ENCODE results near the gene RAMP2. TPM values are rescaled to one million over a fixed set of nuclear protein-coding genes. Genes with fewer than 3 reads are reported as not detected.

RAMP2 gene
- total and polyA plus RNA-seq, 2 of the 13 experiments (the other 11 are each of a cell fraction or from before 2014, with no cell fraction given) = 1.4 to 5.2 TPM

GRCh38 chr17:42773290-42774035 is 12.4 kb downstream of the RAMP2 start, which contains the start of gene VPS25 (continued):
- TF ChIP-seq STAT6 (CRISPR knock-in tag; IDR thresholded peaks at IDR 0.05; ENCODE audit: borderline replicate concordance) (0 out of 2 replicates have a peak, but pooled peaks have one; percentile 35), ZNF496 (CRISPR knock-in tag; IDR thresholded peaks at IDR 0.05; ENCODE audit: insufficient replicate concordance) (no peak), RNF2 (conservative IDR thresholded peaks at IDR 0.05; ENCODE audit: low read depth) (no peak), ZNF280B (CRISPR knock-in tag; IDR thresholded peaks at IDR 0.05; ENCODE audit: borderline replicate concordance) (peak; percentile 94), ZNF775 (CRISPR knock-in tag; IDR thresholded peaks at IDR 0.05; ENCODE audit: borderline replicate concordance) (no peak), ZNF598 (CRISPR knock-in tag; IDR thresholded peaks at IDR 0.05; ENCODE audit: borderline replicate concordance) (peak; percentile 95; the same call in 1 of the 2 replicates), TAF1 (CRISPR knock-in tag; IDR thresholded peaks at IDR 0.05) (peak; percentile 98), ZNF547 (CRISPR knock-in tag; IDR thresholded peaks at IDR 0.05) (peak; percentile 67; the same call in 1 of the 2 replicates), FOXO1 (CRISPR knock-in tag; IDR thresholded peaks at IDR 0.05) (peak; percentile 73), HDAC2 (CRISPR knock-in tag; IDR thresholded peaks at IDR 0.05) (peak; percentile 97), ZSCAN9 (CRISPR knock-in tag; IDR thresholded peaks at IDR 0.05; ENCODE audit: borderline replicate concordance) (peak; percentile 98), POGK (CRISPR knock-in tag; conservative IDR thresholded peaks at IDR 0.05) (peak; percentile 75; the same call in 1 of the 2 replicates), ZNF12 (CRISPR knock-in tag; IDR thresholded peaks at IDR 0.05) (peak; percentile 74), RFXANK (CRISPR knock-in tag; IDR thresholded peaks at IDR 0.05) (peak; percentile 46), YEATS2 (CRISPR knock-in tag; IDR thresholded peaks at IDR 0.05; ENCODE audit: borderline replicate concordance) (peak; percentile 98), RARA (CRISPR knock-in tag; IDR thresholded peaks at IDR 0.05) (peak; percentile 71), ZNF124 (CRISPR knock-in tag; IDR thresholded peaks at IDR 0.05) (peak; percentile 97), PAWR (CRISPR knock-in tag; IDR thresholded peaks at IDR 0.05; ENCODE audit: borderline replicate concordance) (no peak), HCFC1 (IDR thresholded peaks at IDR 0.05; ENCODE audit: low read depth, low read length) (peak; percentile 76), EHMT2 (IDR thresholded peaks at IDR 0.05; ENCODE audit: borderline replicate concordance, low read depth, low read length) (no peak), THAP8 (CRISPR knock-in tag; IDR thresholded peaks at IDR 0.05; ENCODE audit: borderline replicate concordance) (no peak), HNF1B (CRISPR knock-in tag; IDR thresholded peaks at IDR 0.05) (peak; percentile 48; the same call in 1 of the 2 replicates)
